Esophagus squamous epithelium (tissue), 5 donors: ENCODE measurements around the gene NMB. TPM values are rescaled to one million over a fixed set of nuclear protein-coding genes. Genes with fewer than 3 reads are reported as not detected.

Experiments used
- DNase-seq: peaks from one replicate; lab custom pipeline; 2025; lab: John Stamatoyannopoulos, UW
- H3K27ac ChIP-seq, 4 donors: fragments of 200-600 bp; sonication (generic); one replicate each; pipeline ENCODE4 v1.5.1; 2016 to 2019; ENCODE audit warnings: mild to moderate bottlenecking in 1 of 4
- H3K27me3 ChIP-seq, 4 donors: fragments of 200-600 bp; sonication (generic); 1 replicate in 3 of 4; 2 replicates in 1 of 4; pipeline versions ENCODE4 v1.5.1 to v1.6.0; 2017 to 2021; ENCODE audit warnings: antibody characterized with exemption in 1 of 4
- H3K36me3 ChIP-seq, 3 donors: fragments of 200-600 bp; sonication (generic); one replicate each; pipeline ENCODE4 v1.5.1; 2016 to 2019
- H3K4me1 ChIP-seq, 3 donors: fragments of 200-600 bp; sonication (generic); one replicate each; pipeline ENCODE4 v1.5.1; 2017 to 2019
- H3K4me3 ChIP-seq, 4 donors: fragments of 200-600 bp; sonication (generic); 1 replicate in 3 of 4; 2 replicates in 1 of 4; pipeline ENCODE4 v1.5.1; 2016 to 2019; ENCODE audit warnings: mild to moderate bottlenecking in 2 of 4, moderate library complexity in 1 of 4
- H3K9me3 ChIP-seq, 3 donors: fragments of 200-600 bp; sonication (generic); one replicate each; pipeline ENCODE4 v1.5.1; 2016 to 2019
- POLR2A ChIP-seq, 4 donors: fragments of 450-650 bp; IDR thresholded peaks; one replicate each; pipeline ENCODE4 v1.6.1; 2017; ENCODE audit warnings: antibody characterized with exemption in 4 of 4, mild to moderate bottlenecking in 4 of 4, moderate library complexity in 3 of 4
- WGBS, 2 donors: methylation state at CpG; one replicate each; pipeline ENCODE4 v1.1.5; 2018; 5-methylcytosine and 5-hydroxymethylcytosine counted together
- intact Hi-C: fragments of 100-400 bp; cut with DNase I; formaldehyde crosslinking; loops from one replicate; pipeline ENCODE4 v1.15.0; 2022
- total RNA-seq, 4 donors: library from RNA; depleted of rRNA; stranded (reverse); fragments of >200 nt; gene quantifications; one replicate each; pipeline ENCODE4 v1.1.0, GENCODE V29; 2016
- TF ChIP-seq, protein P1 (sequence below), 6 experiments: fragments of 450-650 bp in 4 of 6; fragments of 200-600 bp in 2 of 6; sonication (generic) in 2 of 6; IDR thresholded peaks; one replicate each; pipeline ENCODE4 v1.5.1; 2016 to 2019; ENCODE audit warnings: antibody characterized with exemption in 6 of 6, mild to moderate bottlenecking in 4 of 6, moderate library complexity in 4 of 6
- donor health status: DM: yes; HTN: yes; CAD: no.

NMB gene
- total RNA-seq, 4 donors from 2014 or later: 2.3 to 20.6 (median 11.0) TPM

DNA sequence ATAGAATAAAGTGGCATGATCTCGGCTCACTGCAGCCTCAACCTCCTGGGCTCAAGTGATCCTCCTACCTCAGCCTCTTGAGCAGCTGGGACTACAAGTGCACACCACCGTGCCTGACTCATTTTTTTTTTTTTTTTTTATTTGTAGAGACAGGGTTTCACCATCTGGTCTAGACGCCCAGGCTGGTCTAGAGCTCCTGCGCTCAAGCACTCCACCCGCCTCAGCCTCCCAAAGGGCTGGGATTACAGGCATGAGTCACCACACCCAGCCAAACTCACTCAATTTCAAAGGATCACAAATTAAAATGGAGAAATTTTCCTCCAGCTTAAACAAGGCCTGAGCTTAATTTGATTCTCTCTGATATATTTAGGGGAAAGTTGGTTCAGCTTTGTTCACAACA lies 27.3 kb upstream of the NMB start:
- intact Hi-C loops: no loop called here
- no peak for DNase-seq
- no peaks in the 10 kb centered on the region for H3K27me3 ChIP-seq
- H3K36me3 ChIP-seq: peaks cover 0 to 87% (median 4%) of the 10 kb centered on the region in 3 donors
- H3K27ac ChIP-seq: peak overlapping the region in 1 of 4 donors; percentile 7
- no peak overlapping the region for H3K4me3 ChIP-seq
- H3K4me1 ChIP-seq: peaks cover 0 to 5% (median 0%) of the 10 kb centered on the region in 3 donors
- TF ChIP-seq POLR2A (IDR thresholded peaks at IDR 0.05): no peak
- TF ChIP-seq, protein P1, sequence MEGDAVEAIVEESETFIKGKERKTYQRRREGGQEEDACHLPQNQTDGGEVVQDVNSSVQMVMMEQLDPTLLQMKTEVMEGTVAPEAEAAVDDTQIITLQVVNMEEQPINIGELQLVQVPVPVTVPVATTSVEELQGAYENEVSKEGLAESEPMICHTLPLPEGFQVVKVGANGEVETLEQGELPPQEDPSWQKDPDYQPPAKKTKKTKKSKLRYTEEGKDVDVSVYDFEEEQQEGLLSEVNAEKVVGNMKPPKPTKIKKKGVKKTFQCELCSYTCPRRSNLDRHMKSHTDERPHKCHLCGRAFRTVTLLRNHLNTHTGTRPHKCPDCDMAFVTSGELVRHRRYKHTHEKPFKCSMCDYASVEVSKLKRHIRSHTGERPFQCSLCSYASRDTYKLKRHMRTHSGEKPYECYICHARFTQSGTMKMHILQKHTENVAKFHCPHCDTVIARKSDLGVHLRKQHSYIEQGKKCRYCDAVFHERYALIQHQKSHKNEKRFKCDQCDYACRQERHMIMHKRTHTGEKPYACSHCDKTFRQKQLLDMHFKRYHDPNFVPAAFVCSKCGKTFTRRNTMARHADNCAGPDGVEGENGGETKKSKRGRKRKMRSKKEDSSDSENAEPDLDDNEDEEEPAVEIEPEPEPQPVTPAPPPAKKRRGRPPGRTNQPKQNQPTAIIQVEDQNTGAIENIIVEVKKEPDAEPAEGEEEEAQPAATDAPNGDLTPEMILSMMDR (IDR thresholded peaks at IDR 0.05): no peak
- WGBS, 2 donors: 43 to 44% methylated on average over 4 to 5 of the region's 5 CpGs
- H3K9me3 ChIP-seq: no peaks in the 10 kb centered on the region

DNA sequence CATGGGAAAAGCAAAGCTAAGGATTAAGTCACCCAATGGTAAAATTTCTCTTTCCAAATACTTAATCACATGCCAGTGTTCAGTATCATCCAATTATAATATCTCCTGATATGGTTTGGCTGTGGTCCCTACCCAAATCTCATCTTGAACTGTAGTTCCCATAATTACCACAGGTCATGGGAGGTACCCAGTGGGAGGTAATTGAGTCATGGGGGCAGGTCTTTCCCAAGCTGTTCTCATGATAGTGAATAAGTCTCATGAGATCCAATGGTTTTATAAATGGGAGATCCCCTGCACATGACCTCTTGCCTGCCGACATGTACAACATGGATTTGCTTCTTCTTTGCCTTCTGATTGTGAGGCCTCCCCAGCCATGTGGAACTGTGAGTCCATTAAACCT lies 26.1 kb upstream of the NMB start:
- TF ChIP-seq, protein P1 (IDR thresholded peaks at IDR 0.05): no peak
- TF ChIP-seq POLR2A (IDR thresholded peaks at IDR 0.05): no peak
- Histone ChIP-seq H3K27ac (no peak overlapping the region), H3K36me3 (peaks cover 0 to 89% (median 5%) of the 10 kb centered on the region in 3 donors), H3K4me1 (peaks cover 0 to 5% (median 0%) of the 10 kb centered on the region in 3 donors), H3K27me3 (no peaks in the 10 kb centered on the region), H3K4me3 (no peak overlapping the region), H3K9me3 (no peaks in the 10 kb centered on the region)
- no peak for DNase-seq
- intact Hi-C loops: no loop called here
- 45 to 67% methylated on average over 1 of the region's 1 CpG for WGBS, 2 donors

DNA sequence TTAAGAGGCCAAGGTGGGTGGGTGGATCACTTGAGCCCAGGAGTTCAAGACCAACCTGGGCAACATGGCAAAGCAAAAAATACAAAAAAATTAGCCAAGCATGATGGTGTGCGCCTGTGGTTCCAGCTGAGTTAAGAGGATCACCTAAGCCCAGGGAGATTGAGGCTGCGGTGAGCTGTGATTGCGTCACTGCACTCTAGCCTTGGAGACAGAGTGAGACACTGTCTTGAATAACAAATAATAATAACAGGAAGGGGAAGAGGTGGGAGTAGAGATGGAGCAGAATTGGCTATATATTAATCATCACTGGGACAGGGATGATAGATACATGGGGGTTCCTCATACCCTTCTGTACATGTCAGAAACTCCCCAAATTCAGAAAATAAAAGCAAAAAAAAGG lies 23.8 kb upstream of the NMB start:
- no peaks in the 10 kb centered on the region for H3K9me3 ChIP-seq
- no peak for DNase-seq
- H3K4me1 ChIP-seq: peaks cover 0 to 5% (median 0%) of the 10 kb centered on the region in 3 donors
- no peak overlapping the region for H3K27ac ChIP-seq
- H3K36me3 ChIP-seq: peaks cover 0 to 88% (median 12%) of the 10 kb centered on the region in 3 donors
- H3K27me3 ChIP-seq: no peaks in the 10 kb centered on the region
- no peak for TF ChIP-seq POLR2A (IDR thresholded peaks at IDR 0.05)
- TF ChIP-seq, protein P1 (IDR thresholded peaks at IDR 0.05): no peak
- H3K4me3 ChIP-seq: no peak overlapping the region
- WGBS, 2 donors: 91 to 96% methylated on average over 3 of the region's 3 CpGs
- intact Hi-C loops: no loop called here

DNA sequence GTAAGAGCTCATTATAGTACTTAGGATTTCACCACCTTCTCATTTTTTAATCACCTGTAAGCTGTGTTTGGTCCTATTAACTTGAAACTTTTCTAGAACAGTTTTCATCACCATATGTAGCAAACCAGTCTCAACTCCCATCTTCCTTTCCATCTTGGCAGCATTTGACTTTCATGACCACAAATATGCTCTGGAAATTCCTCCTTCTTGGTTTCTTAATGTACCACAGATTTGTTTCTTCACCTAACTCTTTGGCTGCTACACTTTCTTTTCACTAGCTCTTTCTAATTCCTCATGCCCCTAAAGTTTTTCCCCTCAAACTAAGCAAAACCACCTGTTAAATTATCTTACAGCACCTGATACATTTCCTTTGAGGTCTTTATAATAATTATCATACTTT lies 13.2 kb upstream of the NMB start:
- H3K27me3 ChIP-seq: no peaks in the 10 kb centered on the region
- H3K36me3 ChIP-seq: peaks cover 0 to 89% (median 0%) of the 10 kb centered on the region in 3 donors
- intact Hi-C loops: no loop called here
- H3K4me1 ChIP-seq: no peaks in the 10 kb centered on the region
- no peak overlapping the region for H3K27ac ChIP-seq
- H3K9me3 ChIP-seq: no peaks in the 10 kb centered on the region
- TF ChIP-seq, protein P1 (IDR thresholded peaks at IDR 0.05): no peak
- no peak for TF ChIP-seq POLR2A (IDR thresholded peaks at IDR 0.05)
- no peak for DNase-seq
- no peak overlapping the region for H3K4me3 ChIP-seq

DNA sequence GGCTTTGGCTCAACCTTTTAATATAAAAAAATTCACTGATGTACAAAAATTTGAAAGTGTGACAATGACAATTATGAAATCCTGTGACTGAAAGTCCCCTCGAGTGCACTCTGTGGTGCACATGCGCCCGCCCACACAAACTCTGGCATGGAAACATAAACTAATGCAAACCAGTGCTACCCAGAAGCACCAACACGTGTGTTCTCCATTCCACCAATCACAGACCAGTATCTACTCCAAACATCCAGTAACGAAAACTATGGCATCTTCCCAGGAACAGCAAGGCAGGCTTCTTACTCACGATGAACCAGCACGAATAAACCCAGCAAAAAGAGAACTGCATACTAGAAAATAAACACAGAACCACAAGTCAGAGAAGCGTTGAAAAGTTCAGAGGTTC lies 11.7 kb upstream of the NMB start:
- DNase-seq: no peak
- no peak overlapping the region for H3K4me3 ChIP-seq
- TF ChIP-seq POLR2A (IDR thresholded peaks at IDR 0.05): no peak
- TF ChIP-seq, protein P1 (IDR thresholded peaks at IDR 0.05): no peak
- no peaks in the 10 kb centered on the region for H3K27me3 ChIP-seq
- H3K36me3 ChIP-seq: peaks cover 0 to 89% (median 0%) of the 10 kb centered on the region in 3 donors
- WGBS, 2 donors: 84 to 85% methylated on average over 8 of the region's 8 CpGs
- no peaks in the 10 kb centered on the region for H3K4me1 ChIP-seq
- H3K9me3 ChIP-seq: no peaks in the 10 kb centered on the region
- no peak overlapping the region for H3K27ac ChIP-seq
- intact Hi-C loops: no loop called here
